Endodermal cell (in vitro differentiated cells): ENCODE data around the gene KCNN1. TPM values are rescaled to one million over a fixed set of nuclear protein-coding genes. Genes with fewer than 3 reads are reported as not detected.

Experiments
- DNase-seq: peaks from one replicate; pipeline ENCODE4 v3.0.0-alpha.2; 2017
- H3K27ac ChIP-seq: 2 replicates; pipeline ENCODE4 v1.5.1; 2013; ENCODE audit warnings: mild to moderate bottlenecking, low read depth, low read length, moderate library complexity
- H3K27me3 ChIP-seq: 2 replicates; pipeline ENCODE4 v1.6.1; 2013; ENCODE audit warnings: mild to moderate bottlenecking, low read length, moderate library complexity; ENCODE audit not compliant: insufficient read depth, control insufficient read depth, poor library complexity, severe bottlenecking
- H3K36me3 ChIP-seq: 2 replicates; pipeline ENCODE4 v1.7.0; 2013; ENCODE audit warnings: mild to moderate bottlenecking, low read length, moderate library complexity; ENCODE audit not compliant: control insufficient read depth, insufficient read depth
- H3K4me1 ChIP-seq: one replicate; pipeline ENCODE4 v1.7.0; 2013; ENCODE audit warnings: low read length; ENCODE audit not compliant: control insufficient read depth, insufficient read depth
- H3K4me3 ChIP-seq: 2 replicates; pipeline ENCODE4 v1.5.1; 2013; ENCODE audit warnings: mild to moderate bottlenecking, low read length, moderate library complexity
- H3K9ac ChIP-seq: 2 replicates; pipeline ENCODE4 v1.6.1; 2013; ENCODE audit warnings: mild to moderate bottlenecking, low read length, moderate library complexity; ENCODE audit not compliant: poor library complexity, severe bottlenecking; ENCODE audit errors: extremely low read depth
- H3K9me3 ChIP-seq: 2 replicates; pipeline ENCODE4 v1.6.1; 2013; ENCODE audit warnings: mild to moderate bottlenecking, low read length, moderate library complexity; ENCODE audit not compliant: control insufficient read depth
- H3K27ac Mint-ChIP-seq: 2 replicates; pipeline ENCODE4 v1.8.0; 2020; ENCODE audit warnings: mixed read lengths
- H3K27me3 Mint-ChIP-seq: 2 replicates; pipeline ENCODE4 v1.8.0; 2021; ENCODE audit warnings: mild to moderate bottlenecking, mixed read lengths; ENCODE audit not compliant: insufficient read depth
- H3K36me3 Mint-ChIP-seq: 2 replicates; pipeline ENCODE4 v1.8.0; 2020; ENCODE audit warnings: low read depth, mixed read lengths
- H3K4me1 Mint-ChIP-seq: 2 replicates; pipeline ENCODE4 v1.8.0; 2020; ENCODE audit warnings: mixed read lengths
- H3K4me3 Mint-ChIP-seq: 2 replicates; pipeline ENCODE4 v1.8.0; 2020; ENCODE audit warnings: mild to moderate bottlenecking, moderate library complexity, mixed read lengths
- H3K9me3 Mint-ChIP-seq: 2 replicates; pipeline ENCODE4 v1.8.0; 2020; ENCODE audit warnings: mild to moderate bottlenecking, mixed read lengths
- CTCF ChIP-seq: fragments of 200-600 bp; sonication (generic); conservative IDR thresholded peaks from 2 replicates; pipeline ENCODE4 v1.5.0; 2021; ENCODE audit warnings: antibody characterized with exemption, mild to moderate bottlenecking
- WGBS, 2 experiments: methylation state at CpG; one replicate each; pipeline versions ENCODE4 v1.1.5 to v1.1.7; 2013; ENCODE audit warnings: missing lambda C conversion rate in 2 of 2, mixed read lengths in 1 of 2; ENCODE audit not compliant: insufficient coverage in 1 of 2, insufficient read length in 1 of 2; 5-methylcytosine and 5-hydroxymethylcytosine counted together
- total RNA-seq, 2 donors: library from RNA; stranded (reverse); fragmentation: NEBNext Ultra II Directional in 1 of 2; extraction: Animal tissue kit (Norgen Biotek cat#: 25700) in 1 of 2; gene quantifications; 2 replicates in 1 of 2; 3 replicates in 1 of 2; pipeline ENCODE4 v1.2.1, GENCODE V29; 2021

Gene KCNN1
- total RNA-seq, 2 donors from 2014 or later: 5.8 to 8.2 TPM

- peak overlapping the region; percentile 39 for H3K27ac Mint-ChIP-seq
- H3K4me1 Mint-ChIP-seq: peaks cover 21% of the 10 kb centered on the region
- WGBS, 2 experiments: 0 to 1% methylated on average over 14 to 42 of the region's 48 CpGs
- DNase-seq: peak; percentile 71
- H3K36me3 Mint-ChIP-seq: no peaks in the 10 kb centered on the region
- Histone ChIP-seq H3K9me3 (no peaks in the 10 kb centered on the region), H3K36me3 (no peaks in the 10 kb centered on the region), H3K9ac (peak overlapping the region; percentile 41), H3K27ac (peak overlapping the region; percentile 94), H3K27me3 (peaks cover 56% of the 10 kb centered on the region), H3K4me1 (peaks cover 3% of the 10 kb centered on the region), H3K4me3 (peak overlapping the region; percentile 74)
- no peaks in the 10 kb centered on the region for H3K9me3 Mint-ChIP-seq
- peaks cover 63% of the 10 kb centered on the region for H3K27me3 Mint-ChIP-seq
- peak overlapping the region; percentile 68 for H3K4me3 Mint-ChIP-seq
- TF ChIP-seq CTCF: no peak
Measured at GRCh38 chr19:17950310-17951156, 16.4 kb upstream of the KCNN1 start.

- TF ChIP-seq CTCF: no peak
- Histone ChIP-seq H3K36me3 (no peaks in the 10 kb centered on the region), H3K4me1 (peaks cover 3% of the 10 kb centered on the region), H3K4me3 (peak overlapping the region; percentile 74), H3K9ac (peak overlapping the region; percentile 41), H3K27ac (peak overlapping the region; percentile 94), H3K9me3 (no peaks in the 10 kb centered on the region), H3K27me3 (peaks cover 56% of the 10 kb centered on the region)
- 2 to 6% methylated on average over 15 to 33 of the region's 33 CpGs for WGBS, 2 experiments
- H3K4me3 Mint-ChIP-seq: peak overlapping the region; percentile 68
- peak overlapping the region; percentile 61 for H3K27ac Mint-ChIP-seq
- peaks cover 21% of the 10 kb centered on the region for H3K4me1 Mint-ChIP-seq
- no peaks in the 10 kb centered on the region for H3K36me3 Mint-ChIP-seq
- H3K27me3 Mint-ChIP-seq: peaks cover 63% of the 10 kb centered on the region
- H3K9me3 Mint-ChIP-seq: no peaks in the 10 kb centered on the region
- peak; percentile 68 for DNase-seq
Measured at GRCh38 chr19:17951157-17951989, 15.5 kb upstream of the KCNN1 start.
